SIG-M5 treated with dmso at 0.1 percent for 504 hours (cell line): ENCODE data around the gene PIAS1.
"Not testable (repeated sequence)": the region's sequence is repeated elsewhere in the genome, so short reads cannot be mapped to it uniquely, and the experiment has no call there.

Experiments
- DNase-seq: peaks from one replicate; lab custom pipeline; 2025; ENCODE audit not compliant: unreplicated experiment; lab: John Stamatoyannopoulos, UW

The PIAS1 gene

DNA sequence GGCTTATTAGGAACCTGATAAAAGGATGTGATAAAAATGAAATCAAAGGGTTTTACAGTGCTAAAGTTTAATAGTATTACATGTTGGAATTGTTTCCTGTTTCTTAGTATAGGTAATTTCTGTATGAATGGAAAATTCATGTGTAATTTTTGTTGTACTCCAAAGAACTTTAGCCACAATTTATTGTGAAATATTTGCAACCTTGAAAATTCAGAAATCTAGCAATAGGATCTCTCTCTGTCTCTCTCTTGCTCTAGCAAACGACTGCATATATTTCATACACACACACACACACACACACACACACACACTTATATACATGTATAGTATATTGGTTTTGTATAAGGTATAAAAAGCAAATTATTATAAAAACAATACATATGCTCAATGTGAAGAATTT lies 59.6 kb downstream of the PIAS1 start:
- DNase-seq: peak; percentile 4

DNA sequence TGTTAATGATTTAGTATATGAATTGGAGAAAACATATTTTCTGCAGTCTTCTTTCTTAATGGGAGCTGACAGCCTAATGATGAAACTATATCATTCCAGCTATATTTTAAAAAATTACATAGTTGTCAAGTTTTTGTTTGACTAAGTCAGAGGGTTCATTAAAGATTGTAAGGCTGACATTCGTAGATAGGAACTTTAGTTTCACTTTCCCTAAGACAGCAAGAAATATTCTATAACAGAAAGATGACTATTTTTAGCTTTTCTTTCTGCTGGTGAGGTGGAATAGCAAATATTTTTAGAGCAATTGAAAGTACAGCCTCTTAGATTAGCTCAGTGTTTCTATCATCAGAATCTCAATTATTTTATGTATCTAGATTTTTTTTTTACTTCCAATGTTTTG lies 60.2 kb downstream of the PIAS1 start:
- DNase-seq: peak; percentile 5

DNA sequence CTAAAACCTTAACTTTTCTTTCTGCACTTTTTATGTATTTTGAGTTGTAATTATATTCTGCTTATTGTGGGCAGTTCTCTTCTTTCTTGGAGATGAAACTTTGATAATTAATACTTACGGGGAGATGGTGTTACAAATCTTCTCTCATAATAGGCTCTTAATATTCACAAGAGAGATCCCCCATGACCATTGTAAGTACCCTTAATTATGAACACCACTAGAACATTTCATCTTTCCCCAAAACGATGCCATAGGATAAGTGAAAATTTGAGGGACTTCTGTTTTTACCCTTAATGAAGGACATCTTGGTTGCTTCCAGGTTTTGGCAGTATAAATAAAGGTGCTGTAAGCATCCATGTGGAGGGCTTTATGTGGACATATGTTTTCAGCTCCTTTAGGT lies 60.7 kb downstream of the PIAS1 start:
- no peak for DNase-seq

DNA sequence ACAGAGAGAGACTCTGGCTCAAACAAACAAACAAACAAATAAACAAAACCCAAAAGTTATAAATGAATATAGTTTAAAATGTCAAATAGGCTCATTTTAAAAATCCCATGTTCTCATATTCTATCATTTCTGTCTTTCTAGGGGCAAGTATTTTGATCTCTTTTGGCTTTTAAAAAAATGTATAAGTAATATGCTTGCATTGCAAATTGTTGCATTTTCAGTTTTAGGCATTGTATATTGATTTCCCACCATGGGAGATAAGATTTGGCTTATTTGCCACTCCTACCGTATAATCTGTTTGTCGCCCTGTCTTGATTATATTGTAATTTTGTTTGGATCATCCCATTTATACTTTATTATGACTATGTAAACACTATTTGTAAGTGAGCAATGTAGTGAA lies 70.6 kb downstream of the PIAS1 start:
- DNase-seq: no peak

GRCh38 chr15:68126396-68126795 lies 72.3 kb downstream of the PIAS1 start:
- DNase-seq: no peak

- no peak for DNase-seq
Measured at GRCh38 chr15:68129072-68129471, 75.0 kb downstream of the PIAS1 start.

DNA sequence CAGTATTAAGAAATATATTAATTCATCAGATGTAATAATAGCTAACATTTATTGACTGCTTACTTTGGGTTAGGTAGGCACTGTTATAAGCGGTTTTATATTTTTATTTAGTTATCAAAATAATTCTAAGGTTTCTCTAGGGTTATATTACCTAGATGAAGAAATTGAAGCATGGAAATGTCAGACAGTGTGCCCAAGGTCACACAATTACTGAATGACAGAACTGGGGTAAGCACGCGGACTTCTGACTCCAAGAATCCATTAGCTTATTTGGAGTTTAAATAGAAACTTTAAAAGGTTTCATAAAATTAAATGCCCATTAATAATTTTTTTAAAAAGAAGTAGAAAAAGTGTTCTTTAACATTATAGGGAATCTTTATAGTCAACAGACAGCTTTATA lies 76.7 kb downstream of the PIAS1 start:
- no peak for DNase-seq

DNA sequence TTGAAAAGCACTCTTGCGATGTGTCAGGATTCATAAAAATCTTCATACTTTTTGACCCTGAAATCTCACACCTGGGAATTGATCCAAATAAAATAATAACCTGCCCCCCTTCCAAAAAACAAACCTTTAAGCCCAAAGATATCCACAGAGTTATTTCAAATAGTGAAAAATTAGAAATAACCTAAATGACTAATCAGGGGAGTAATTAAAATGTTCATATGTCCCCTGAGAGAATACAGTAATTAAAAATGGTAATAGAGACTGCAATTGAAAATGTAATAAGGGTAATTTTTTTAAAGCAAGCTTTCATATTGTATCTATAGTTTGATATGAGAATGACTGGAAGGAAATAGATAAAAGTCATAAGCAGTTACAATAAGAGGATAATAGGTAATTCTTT lies 83.0 kb downstream of the PIAS1 start:
- no peak for DNase-seq

DNA sequence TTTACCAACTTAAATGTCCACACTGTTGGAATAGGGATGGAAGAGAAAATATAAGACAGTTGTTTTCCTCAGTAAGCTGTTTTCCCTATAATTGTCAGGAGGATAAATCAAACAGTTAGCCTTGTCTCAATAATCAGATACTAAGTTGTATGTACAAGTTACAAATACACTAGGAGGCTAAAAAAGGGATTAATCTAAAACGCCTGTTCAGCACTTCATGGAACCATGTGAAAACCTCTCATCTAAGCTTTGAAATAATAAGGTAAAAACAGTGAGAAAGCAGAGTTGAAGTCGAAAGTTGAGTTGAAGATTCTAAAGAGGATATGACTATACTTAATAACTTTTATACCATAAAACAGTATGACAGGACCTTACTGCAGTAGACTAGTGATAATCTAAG lies 89.0 kb downstream of the PIAS1 start:
- DNase-seq: no peak

- DNase-seq: no peak
Measured at GRCh38 chr15:68143785-68144184, 89.7 kb downstream of the PIAS1 start.

DNA sequence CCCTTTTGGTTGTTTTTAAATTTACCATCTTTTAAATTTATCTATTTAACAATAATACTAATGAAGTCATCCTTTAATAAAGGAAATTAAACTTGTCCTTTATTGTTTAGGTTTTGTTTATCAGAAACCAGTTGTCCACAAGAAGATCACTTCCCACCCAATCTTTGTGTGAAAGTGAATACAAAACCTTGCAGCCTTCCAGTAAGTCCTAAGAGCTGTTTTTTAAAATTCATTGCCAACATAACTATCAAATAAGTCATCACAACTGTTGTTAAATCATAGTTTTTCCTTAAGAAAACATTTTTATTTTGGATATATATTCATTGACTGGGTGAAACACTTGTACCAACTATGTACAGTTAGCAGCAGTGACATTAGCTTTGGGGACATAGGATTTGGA lies 91.6 kb downstream of the PIAS1 start:
- no peak for DNase-seq

DNA sequence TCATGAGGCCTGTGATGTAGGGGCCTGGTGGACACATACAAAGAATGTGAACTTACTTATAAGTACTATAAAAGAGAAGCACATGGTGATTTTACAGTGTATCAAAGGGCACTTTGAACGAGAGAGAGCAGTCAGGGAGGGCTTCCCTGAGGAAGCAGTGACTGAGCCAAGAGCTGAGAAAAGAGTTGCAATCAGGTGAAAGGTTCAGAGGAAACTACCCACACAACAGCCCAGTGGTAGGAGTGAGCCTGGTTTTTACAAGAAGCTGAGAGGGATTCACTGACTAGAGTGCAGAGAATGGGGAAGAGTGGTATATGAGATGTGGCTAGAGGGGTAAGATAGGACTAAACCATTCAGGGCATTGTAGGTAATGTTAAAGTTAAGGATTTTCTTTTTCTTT lies 93.9 kb downstream of the PIAS1 start:
- DNase-seq: no peak

DNA sequence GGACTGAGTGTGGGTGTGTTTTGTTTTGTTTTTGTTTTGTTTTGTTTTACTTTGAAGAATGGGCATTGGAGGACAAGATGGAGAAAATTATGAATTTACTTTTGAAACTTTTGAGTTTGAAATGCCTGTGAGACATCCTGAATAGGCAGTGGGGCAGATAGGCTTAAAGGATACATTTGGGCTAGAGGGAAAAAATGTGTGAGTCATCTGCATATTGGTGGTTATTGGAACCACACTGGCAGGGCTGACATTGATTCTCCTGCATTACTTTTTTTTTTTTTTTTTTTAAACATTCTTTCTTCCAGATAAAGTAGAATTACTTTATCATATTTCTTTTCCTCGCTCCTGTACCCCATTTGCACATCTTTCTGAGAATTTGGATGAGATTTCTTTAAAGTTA lies 94.9 kb downstream of the PIAS1 start:
- DNase-seq: no peak

- DNase-seq: no peak
Measured at GRCh38 chr15:68150187-68150586, 96.1 kb downstream of the PIAS1 start.

DNA sequence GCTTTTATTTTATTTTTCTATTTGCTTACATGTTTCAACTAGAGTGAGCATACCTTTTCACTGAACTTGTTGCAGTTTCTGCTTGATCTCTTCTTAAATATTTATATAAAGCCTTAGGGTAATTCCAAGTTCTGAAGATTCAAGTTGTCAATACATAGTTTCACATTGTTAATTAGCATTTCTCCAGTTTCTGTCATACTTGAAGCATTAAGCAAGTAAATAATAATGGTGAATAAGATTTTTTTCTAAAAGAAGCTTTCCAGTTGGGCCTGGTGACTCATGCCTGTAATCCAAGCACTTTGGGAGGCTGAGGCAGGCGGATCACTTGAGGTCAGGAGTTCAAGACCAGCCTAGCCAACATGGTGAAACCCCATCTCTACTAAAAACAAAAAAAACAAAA lies 97.2 kb downstream of the PIAS1 start:
- DNase-seq: no peak

DNA sequence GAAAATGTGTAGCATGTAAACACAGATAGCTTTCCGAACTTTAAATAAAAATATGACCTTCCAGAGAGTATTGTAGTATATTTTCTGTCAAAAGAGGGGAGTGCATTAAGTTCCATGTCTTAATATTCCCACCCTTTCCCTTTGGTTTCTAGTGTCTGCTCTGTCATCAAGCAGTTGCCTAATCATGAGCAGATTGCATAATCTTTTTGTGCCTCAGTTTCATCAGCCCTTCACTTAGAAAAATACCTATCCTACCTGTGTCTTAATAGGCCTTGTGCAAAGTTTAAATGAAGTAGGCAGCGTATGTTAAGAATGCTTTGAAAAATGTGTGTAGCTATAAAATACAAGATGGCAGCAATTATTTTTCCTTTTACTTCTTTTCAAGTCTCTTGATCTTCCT lies 98.2 kb downstream of the PIAS1 start:
- no peak for DNase-seq

GRCh38 chr15:68154923-68155559 lies 100.9 kb downstream of the PIAS1 start:
- peak; percentile 21 for DNase-seq

- no peak for DNase-seq
Measured at GRCh38 chr15:68157074-68157473, 103.0 kb downstream of the PIAS1 start.

- no peak for DNase-seq
Measured at GRCh38 chr15:68158046-68158628, 104.0 kb downstream of the PIAS1 start.

- no peak for DNase-seq
Measured at GRCh38 chr15:68163191-68163590, 109.1 kb downstream of the PIAS1 start.

DNA sequence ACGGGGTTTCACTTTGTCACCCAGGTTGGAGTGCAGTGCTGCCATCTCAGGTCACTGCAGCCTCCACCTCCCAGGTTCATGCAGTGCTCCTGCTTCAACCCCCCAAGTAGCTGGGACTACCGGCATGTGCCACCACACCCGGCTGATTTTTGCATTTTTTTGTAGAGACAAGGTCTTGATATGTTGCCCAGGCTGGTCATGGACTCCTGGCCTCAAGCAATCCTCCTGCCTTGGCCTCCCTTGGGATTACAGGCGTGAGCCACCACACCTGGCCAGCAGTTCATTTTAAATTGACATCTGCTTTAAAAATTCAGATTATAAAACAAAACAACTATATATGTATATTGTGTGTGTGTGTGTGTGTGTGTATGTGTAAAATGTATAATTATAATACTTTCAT lies 112.7 kb downstream of the PIAS1 start:
- no peak for DNase-seq

DNA sequence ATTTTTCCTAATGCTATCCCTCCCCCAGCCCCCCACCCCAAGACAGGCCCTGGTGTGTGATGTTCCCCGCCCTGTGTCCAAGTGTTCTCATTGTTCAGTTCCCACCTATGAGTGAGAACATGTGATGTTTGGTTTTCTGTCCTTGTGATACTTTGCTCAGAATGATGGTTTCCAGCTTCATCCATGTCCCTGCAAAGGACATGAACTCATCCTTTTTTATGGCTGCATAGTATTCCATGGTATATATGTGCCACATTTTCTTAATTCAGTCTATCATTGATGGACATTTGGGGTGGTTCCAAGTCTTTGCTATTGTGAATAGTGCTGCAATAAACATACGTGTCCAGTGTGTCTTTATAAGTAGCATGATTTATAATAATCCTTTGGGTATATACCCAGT lies 117.9 kb downstream of the PIAS1 start:
- not testable (repeated sequence) for DNase-seq

DNA sequence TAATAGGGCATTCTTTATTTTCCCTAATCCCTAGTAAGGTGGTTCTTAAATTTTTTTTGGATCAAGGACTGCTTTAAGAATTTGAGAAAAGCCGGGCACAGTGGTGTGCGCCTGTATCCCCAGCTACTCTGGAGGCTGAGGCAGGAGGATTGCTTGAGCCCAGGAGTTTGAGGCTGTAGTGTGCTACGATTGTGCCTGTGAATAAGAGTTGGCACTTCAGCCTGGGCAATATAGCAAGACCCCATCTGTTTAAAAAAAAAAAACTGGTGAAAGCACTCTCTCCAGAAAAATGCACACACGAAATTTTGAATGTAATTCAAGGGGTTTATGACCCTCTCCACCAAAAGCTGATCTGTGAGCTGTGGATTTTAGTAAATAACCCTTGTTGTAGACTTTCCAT lies 119.0 kb downstream of the PIAS1 start:
- DNase-seq: no peak
